NB4 (cell line): ENCODE results near the gene CCDC106.
A peak's percentile ranks its signal among the peaks of the same experiment; 100 is the strongest.

Experiments
- DNase-seq: peaks from one replicate; pipeline ENCODE4 v3.0.0; 2010; ENCODE audit warnings: low read depth
- H3K4me3 ChIP-seq: one replicate; pipeline ENCODE4 v1.5.1; 2011; ENCODE audit warnings: mild to moderate bottlenecking, low read depth, low read length, moderate library complexity
- CTCF ChIP-seq: IDR thresholded peaks from one replicate; pipeline ENCODE4 v1.5.1; 2012; ENCODE audit warnings: low read depth, low read length
- MYC ChIP-seq: IDR thresholded peaks from 2 replicates; pipeline ENCODE4 v1.6.1; 2011; ENCODE audit warnings: low read depth, low read length
- POLR2A ChIP-seq: IDR thresholded peaks from 2 replicates; pipeline ENCODE4 v1.6.1; 2011; ENCODE audit warnings: mild to moderate bottlenecking; ENCODE audit not compliant: insufficient read length; ENCODE audit errors: extremely low read depth
- TF ChIP-seq, protein P1 (sequence below): IDR thresholded peaks from 2 replicates; pipeline ENCODE4 v1.6.1; 2011; ENCODE audit warnings: low read depth, low read length

CCDC106 gene

DNA sequence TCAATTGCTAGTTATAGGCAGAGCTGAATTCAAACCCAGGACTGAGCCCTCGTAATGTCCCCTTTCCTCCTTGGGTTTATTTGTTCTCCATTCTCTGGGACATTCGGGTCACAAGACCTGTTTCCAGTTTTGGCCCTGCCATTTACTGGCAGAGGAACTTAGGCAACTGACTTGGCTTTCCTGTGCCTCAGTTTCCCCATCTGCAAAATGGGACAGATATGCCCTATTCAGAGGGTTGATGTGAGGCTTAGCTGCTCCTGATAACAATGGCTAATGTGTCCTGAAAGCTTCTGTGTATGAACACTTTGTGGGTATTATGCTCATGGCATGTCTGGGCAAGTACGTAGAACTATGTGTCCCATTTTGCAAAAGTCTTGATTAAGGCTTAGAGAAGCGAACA is 46.9 kb upstream of the CCDC106 start:
- H3K4me3 ChIP-seq: peak overlapping the region; percentile 65
- DNase-seq: no peak
- TF ChIP-seq, protein P1, sequence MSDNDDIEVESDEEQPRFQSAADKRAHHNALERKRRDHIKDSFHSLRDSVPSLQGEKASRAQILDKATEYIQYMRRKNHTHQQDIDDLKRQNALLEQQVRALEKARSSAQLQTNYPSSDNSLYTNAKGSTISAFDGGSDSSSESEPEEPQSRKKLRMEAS: no peak

- no peak for TF ChIP-seq CTCF
- no peak for TF ChIP-seq MYC
- TF ChIP-seq, protein P1: no peak
- TF ChIP-seq POLR2A: no peak
- H3K4me3 ChIP-seq: no peak overlapping the region
- no peak for DNase-seq
These were observed 45.7 kb upstream of the CCDC106 start for GRCh38 chr19:55602104-55603001.

GRCh38 chr19:55603115-55603514 is 44.9 kb upstream of the CCDC106 start:
- TF ChIP-seq CTCF (no peak), MYC (no peak), POLR2A (no peak)
- TF ChIP-seq, protein P1: no peak
- no peak overlapping the region for H3K4me3 ChIP-seq
- no peak for DNase-seq

GRCh38 chr19:55603581-55604292 is 44.3 kb upstream of the CCDC106 start:
- no peak overlapping the region for H3K4me3 ChIP-seq
- no peak for DNase-seq
- TF ChIP-seq CTCF (no peak), POLR2A (no peak), MYC (no peak)
- TF ChIP-seq, protein P1: no peak

DNA sequence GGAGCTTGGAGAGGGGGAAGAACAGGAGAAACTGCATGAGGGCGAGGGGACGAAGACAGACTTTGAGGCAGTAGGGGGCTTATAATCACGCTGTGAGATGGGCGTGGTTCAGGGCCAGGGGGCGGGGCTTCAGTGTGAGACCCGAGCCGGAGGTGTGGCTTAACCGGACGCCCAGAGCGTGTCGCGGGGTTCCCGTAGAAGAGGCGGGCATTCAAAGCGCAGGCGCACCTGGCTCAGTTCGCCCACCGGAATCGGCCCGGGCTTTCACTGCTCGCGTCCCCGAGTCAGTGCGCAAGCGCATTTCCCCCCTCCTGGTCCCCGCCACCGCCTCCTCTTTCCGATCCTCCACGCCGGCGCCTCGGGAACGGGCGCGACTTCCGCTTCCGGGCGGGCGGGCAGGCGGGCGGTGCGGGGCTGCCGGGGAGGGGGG is 42.8 kb upstream of the CCDC106 start:
- peak overlapping the region; percentile 56 for H3K4me3 ChIP-seq
- TF ChIP-seq, protein P1: peak; percentile 49
- no peak for TF ChIP-seq MYC
- DNase-seq: peak; percentile 92

DNA sequence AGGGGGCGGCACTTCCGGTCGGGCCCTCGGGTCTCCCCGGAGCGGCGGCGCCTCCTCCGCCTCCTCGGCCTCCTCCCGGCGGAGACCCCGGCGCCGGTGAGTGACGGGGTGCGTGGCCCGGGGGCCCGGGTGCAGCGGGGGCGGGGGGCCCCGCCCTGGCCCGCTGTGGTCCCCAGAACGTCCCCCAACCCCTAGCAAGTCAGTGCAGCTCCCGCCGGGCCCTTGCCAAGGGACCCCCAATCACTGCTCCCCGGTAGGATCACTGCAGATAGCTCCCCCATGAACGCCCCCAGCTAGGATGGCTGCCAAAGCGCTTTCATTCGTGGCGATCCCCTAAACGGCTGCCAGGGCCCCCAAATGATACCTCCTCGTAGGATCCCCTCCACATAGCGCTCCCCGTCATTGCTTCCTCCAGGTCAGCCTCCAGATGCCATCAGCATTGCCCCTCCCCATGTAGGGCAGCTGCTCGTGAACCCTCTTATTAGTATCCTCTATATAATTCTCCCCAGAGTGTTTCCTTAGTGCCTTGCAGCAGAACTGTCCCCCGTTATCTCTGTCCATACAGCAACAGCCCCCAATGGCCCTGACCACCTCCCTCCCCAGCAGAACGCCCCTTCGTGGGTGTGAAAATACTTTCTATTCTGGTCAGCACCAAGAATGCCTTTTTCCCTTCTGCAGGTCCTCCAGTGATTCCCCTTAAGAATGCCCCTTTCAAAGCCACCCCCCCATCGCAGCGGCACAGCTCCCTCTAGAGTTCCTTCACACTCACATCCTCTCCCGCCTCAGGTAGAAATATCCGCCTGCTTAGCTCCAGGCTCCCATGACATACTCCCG is 42.2 kb upstream of the CCDC106 start, which contains the start of gene ZNF865:
Gene ZNF865 (plus strand): TSS at position 11 of the 834 bp plus-strand sequence. CDS start 7,972 bp downstream, outside the sequence.
- H3K4me3 ChIP-seq: peak within 1 kb of the TSS; percentile 75
- TF ChIP-seq MYC: no peak; the same call in 1 of the 2 replicates
- TF ChIP-seq CTCF: peak; percentile 59
- peak; percentile 80 for DNase-seq
